Fibroblast of lung (primary cell): ENCODE results near the gene RABGAP1L.

Experiments
- EZH2 ChIP-seq: IDR thresholded peaks from 2 replicates; pipeline ENCODE4 v1.5.1; 2012; ENCODE audit warnings: low read length, control low read depth, mild to moderate bottlenecking; ENCODE audit errors: missing control alignments
- TF ChIP-seq, protein P1 (sequence below), 2 donors: IDR thresholded peaks in 1 of 2; conservative IDR thresholded peaks in 1 of 2; 1 replicate in 1 of 2; 2 replicates in 1 of 2; pipeline ENCODE4 v1.5.1; 2011 to 2012; ENCODE audit warnings: low read length in 2 of 2, control low read depth in 1 of 2, inconsistent platforms in 1 of 2, low read depth in 1 of 2, mild to moderate bottlenecking in 1 of 2

DNA sequence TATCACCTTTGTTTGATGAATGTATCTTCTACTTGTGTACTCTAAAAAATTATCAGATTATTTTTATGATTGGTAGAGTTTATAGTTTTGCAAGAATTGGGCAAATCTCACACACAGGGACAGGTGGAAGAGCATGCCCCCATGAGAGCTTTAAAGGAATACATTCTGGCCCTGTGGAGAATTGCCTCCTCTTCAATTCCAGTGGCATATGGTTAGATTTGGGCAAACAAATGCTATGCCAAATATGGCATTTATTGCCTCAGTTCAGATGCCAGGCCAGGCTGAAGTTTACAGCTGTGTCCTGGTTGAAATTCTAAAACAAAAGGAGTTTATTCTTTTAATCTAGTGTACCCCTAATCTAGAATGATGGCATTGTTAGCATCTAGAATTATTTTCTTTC, 678.1 kb downstream of the RABGAP1L start:
- TF ChIP-seq, protein P1, sequence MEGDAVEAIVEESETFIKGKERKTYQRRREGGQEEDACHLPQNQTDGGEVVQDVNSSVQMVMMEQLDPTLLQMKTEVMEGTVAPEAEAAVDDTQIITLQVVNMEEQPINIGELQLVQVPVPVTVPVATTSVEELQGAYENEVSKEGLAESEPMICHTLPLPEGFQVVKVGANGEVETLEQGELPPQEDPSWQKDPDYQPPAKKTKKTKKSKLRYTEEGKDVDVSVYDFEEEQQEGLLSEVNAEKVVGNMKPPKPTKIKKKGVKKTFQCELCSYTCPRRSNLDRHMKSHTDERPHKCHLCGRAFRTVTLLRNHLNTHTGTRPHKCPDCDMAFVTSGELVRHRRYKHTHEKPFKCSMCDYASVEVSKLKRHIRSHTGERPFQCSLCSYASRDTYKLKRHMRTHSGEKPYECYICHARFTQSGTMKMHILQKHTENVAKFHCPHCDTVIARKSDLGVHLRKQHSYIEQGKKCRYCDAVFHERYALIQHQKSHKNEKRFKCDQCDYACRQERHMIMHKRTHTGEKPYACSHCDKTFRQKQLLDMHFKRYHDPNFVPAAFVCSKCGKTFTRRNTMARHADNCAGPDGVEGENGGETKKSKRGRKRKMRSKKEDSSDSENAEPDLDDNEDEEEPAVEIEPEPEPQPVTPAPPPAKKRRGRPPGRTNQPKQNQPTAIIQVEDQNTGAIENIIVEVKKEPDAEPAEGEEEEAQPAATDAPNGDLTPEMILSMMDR (conservative IDR thresholded peaks at IDR 0.05 in 1 of 2, IDR thresholded peaks at IDR 0.05 in 1 of 2; ENCODE audit: low read depth in 1 of 2, low read length in 2 of 2) = no peak
- TF ChIP-seq EZH2 = no peak
